Breast epithelium (tissue), 3 donors: Measurements from ENCODE around the gene DNAH17.

Experiments
- CTCF ChIP-seq, 3 donors: fragments of 450-650 bp; IDR thresholded peaks; one replicate each; pipeline ENCODE4 v1.5.1; 2016 to 2017; ENCODE audit warnings: antibody characterized with exemption in 3 of 3, mild to moderate bottlenecking in 3 of 3, moderate library complexity in 3 of 3
- POLR2A ChIP-seq: fragments of 450-650 bp; IDR thresholded peaks from one replicate; pipeline ENCODE4 v1.6.1; 2016; ENCODE audit warnings: antibody characterized with exemption, mild to moderate bottlenecking, moderate library complexity

GRCh38 chr17:78609191-78609641, 32.0 kb upstream of the DNAH17 start:
- TF ChIP-seq POLR2A = no peak
- TF ChIP-seq CTCF (IDR thresholded peaks at IDR 0.05) = no peak
